Measurements from ENCODE around the gene ADAMTS3.

Gene ADAMTS3

GRCh38 chr4:72326692-72327632, 242.1 kb downstream of the ADAMTS3 start:
- peak; percentile 61 for DNase-seq (ENCODE audit: low read depth, low spot score)
- H3K4me3 ChIP-seq (ENCODE audit: low read depth, low read length), result no peak overlapping the region
- in situ Hi-C loops (cut with HindIII; ENCODE audit: low sequenced_read_pairs), result no loop called here
- peak; percentile 58 for TF ChIP-seq CTCF (IDR thresholded peaks at IDR 0.05; ENCODE audit: low read depth, low read length)

GRCh38 chr4:72325215-72325614, 243.8 kb downstream of the ADAMTS3 start:
- H3K4me3 ChIP-seq (ENCODE audit: low read depth, low read length), result no peak overlapping the region
- no peak for TF ChIP-seq CTCF (IDR thresholded peaks at IDR 0.05; ENCODE audit: low read depth, low read length)
- in situ Hi-C loops (cut with HindIII; ENCODE audit: low sequenced_read_pairs), result no loop called here
- no peak for DNase-seq (ENCODE audit: low read depth, low spot score)

GRCh38 chr4:72323227-72323626, 245.8 kb downstream of the ADAMTS3 start:
- TF ChIP-seq CTCF (IDR thresholded peaks at IDR 0.05; ENCODE audit: low read depth, low read length), result no peak
- H3K4me3 ChIP-seq (ENCODE audit: low read depth, low read length), result no peak overlapping the region
- peak; percentile 66 for DNase-seq (ENCODE audit: low read depth, low spot score)
- in situ Hi-C loops (cut with HindIII; ENCODE audit: low sequenced_read_pairs), result no loop called here

GRCh38 chr4:72320223-72320948, 248.6 kb downstream of the ADAMTS3 start:
- TF ChIP-seq CTCF (IDR thresholded peaks at IDR 0.05; ENCODE audit: low read depth, low read length), result no peak
- DNase-seq (ENCODE audit: low read depth, low spot score), result no peak
- in situ Hi-C loops (cut with HindIII; ENCODE audit: low sequenced_read_pairs), result no loop called here
- no peak overlapping the region for H3K4me3 ChIP-seq (ENCODE audit: low read depth, low read length)

- in situ Hi-C loops (cut with HindIII; ENCODE audit: low sequenced_read_pairs), result no loop called here
- DNase-seq (ENCODE audit: low read depth, low spot score), result peak; percentile 76
- H3K4me3 ChIP-seq (ENCODE audit: low read depth, low read length), result no peak overlapping the region
- TF ChIP-seq CTCF (IDR thresholded peaks at IDR 0.05; ENCODE audit: low read depth, low read length), result no peak
Measured at GRCh38 chr4:72319601-72320021, 249.4 kb downstream of the ADAMTS3 start.

- no peak overlapping the region for H3K4me3 ChIP-seq (ENCODE audit: low read depth, low read length)
- TF ChIP-seq CTCF (IDR thresholded peaks at IDR 0.05; ENCODE audit: low read depth, low read length), result no peak
- in situ Hi-C loops (cut with HindIII; ENCODE audit: low sequenced_read_pairs), result no loop called here
- peak; percentile 51 for DNase-seq (ENCODE audit: low read depth, low spot score)
Measured at GRCh38 chr4:72318421-72319170, 250.4 kb downstream of the ADAMTS3 start.
